ENCODE results near the gene RFX6.

RFX6 gene

DNA sequence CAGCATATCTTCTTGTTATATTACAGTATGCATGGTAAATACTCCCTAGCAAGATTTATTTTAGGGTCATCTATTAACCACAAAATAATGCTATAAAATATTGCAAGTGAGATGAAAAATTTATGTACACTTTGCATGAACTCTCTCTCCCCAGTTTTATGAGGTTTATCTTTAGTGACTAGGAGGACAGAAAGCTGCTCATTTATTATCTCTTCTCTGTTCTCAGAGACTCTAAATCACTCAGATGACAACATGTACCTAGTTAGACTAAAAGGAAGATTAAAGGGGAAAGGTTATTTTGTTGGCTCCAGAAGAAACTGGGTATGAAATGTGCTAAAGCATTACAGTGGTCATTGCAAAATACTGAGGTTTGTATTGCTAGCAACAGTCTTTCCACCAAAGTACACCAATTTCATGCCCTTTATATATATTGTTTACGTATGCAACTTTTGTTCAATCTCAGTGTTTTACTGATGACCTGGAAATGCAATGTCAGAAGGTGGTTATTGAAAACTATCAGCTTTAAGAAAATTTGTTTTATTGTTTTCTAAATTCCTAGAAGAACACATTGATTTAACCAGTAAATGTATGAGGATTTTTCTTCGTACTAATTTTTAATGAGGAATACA, 11.8 kb downstream of the RFX6 start:
- DNase-seq (ENCODE audit: low spot score), result no peak

DNA sequence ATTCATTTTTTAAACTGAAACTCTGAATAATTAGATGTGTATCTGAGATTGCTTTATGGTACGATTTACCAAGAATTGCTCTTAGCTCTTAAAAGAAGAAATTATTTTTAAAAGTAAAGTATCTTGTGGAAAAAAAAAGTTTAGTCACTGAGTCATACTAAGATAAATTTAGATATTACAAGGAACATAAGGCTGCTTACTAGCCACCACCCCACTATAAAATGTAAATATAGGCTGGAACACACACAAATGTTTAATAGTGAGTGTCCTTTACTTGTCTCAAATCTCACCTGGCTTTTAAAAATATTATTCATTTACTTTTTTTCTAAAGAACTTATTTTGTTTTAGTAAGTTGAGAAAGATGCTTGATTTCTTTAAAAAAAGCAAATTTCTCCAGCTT, 17.6 kb downstream of the RFX6 start:
- no peak for DNase-seq (ENCODE audit: low spot score)

DNA sequence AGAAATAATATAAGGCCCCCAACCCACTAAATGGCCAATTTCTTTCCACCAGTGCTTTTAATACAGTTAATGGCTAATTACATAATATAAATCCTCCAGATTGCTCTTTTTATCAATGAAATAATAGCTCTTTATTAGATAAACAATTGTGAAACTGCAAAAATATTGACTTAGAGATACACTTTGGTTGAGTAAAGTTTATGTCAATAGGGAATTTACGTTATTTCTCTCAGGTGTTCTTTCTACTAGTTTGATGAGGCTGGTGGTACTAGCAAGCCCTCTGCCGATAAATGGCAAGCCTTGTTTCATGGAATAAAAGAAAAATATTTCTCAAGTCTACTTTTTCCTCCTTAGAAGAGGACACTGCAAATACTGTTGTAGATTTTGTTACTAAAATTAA, 18.9 kb downstream of the RFX6 start:
- no peak for DNase-seq (ENCODE audit: low spot score)

DNA sequence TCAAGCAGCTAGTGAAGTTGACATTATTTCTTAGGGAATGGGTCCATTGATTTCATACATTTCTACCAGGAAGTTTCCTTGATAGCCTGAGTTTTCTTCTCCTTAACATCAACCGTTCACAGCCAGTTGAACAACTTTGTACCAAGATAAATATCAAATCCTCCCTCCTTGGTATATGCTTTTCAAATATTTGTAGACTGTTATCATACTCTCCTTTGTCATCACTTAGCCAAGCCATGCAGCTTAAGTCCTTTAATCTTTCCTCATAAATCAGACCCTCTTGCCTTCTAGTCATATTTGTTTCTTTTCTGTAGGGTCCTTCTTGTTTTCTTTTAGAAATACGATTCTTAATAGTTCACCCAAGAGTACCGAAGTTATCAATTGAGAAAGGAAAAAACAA, 25.6 kb downstream of the RFX6 start:
- no peak for DNase-seq (ENCODE audit: low spot score)

DNA sequence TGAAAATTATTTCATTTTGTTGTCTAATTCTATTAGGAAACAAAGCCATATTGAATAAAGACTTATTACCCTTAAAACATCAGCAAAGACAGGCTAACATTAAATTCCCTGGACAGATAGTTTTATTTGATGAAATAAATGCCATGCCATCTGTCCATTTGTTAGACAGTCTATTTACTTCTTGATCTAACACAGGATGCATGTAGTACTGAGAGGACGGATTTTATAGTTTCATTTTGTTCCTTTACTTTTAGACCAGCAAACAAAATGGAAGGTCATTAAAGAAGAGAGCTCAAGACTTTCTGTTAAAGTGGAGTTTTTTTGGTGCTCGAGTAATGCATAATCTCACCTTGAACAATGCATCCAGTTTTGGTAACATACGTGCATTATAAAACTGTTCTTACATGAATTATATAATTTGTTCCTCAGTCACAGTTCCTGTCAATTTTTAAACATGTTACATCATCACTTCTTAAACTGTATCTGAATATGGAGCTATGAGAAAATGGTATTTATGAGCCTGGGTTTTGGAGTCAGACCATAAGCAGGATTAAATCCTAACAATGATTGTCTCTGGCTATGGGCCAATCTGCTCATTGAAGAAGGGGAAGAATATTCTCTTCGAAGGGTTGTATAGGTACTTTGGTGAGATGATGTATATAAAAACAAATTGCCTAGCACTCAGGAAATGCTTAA, 46.0 kb downstream of the RFX6 start:
- DNase-seq (ENCODE audit: low spot score), result no peak

DNA sequence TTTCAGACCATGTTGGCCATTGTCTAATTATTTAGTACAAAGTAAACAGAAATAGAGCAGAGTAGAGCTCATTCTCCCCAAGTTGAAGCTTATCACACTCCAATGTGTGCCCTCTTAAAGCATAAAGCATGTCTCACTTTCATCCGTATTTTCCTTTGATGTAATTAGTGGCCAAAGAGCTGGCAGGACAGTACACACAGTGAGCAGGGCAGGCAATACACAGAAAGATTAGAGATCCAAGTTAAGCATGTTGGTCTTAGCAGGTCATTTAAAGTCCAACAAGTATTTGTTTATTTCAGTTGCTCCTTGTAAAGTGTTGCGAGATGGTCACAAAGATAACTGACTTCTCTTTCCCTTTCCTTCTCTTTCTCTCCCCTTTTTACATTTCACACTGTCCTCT, 47.2 kb downstream of the RFX6 start:
- DNase-seq (ENCODE audit: low spot score), result no peak

DNA sequence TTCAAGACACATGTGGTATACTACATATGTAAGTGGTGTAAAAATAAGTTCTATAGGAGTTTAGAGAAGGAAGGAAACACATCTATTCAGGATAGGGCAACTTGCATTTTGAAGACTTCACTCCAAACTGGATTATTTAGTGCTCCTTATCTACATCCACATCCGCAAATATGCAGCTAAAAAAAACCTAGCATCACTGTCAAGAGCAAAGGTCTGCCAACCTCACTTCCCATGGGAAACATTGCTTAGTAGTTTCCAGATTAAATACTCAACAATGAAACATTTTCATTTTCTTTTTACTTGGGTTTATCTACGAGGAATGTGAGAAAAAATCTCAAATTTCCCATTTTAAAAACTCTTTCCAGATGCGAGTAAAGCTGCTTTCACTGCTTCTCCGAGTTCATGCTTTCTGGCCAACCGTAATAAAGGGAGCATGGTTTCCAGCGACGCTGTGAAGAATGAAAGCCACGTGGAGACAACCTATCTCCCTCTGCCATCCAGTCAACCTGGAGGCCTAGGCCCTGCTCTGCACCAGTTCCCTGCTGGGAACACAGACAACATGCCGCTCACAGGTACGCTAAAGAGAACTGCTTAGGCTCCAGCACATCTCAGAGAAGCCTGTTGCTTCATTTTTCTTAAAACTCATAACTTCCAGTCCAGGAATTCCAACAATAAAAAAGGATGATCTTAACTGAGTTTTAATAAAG, 48.2 kb downstream of the RFX6 start:
- DNase-seq (ENCODE audit: low spot score), result peak; percentile 15

DNA sequence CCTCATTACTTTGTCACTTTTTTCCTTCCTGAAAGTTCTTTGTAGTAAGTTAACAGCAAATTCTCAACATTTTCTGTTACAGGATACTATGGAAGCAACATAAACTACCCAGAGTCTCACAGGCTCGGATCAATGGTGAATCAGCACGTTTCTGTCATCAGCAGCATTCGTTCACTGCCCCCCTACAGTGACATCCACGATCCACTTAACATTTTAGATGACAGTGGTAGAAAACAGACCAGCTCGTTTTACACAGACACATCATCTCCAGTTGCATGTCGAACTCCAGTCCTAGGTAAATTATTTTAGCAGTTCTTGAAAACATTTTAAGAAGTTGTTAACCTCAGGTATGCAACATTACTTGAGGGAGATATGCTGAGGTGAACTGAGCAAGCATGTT, 51.6 kb downstream of the RFX6 start:
- no peak for DNase-seq (ENCODE audit: low spot score)

DNA sequence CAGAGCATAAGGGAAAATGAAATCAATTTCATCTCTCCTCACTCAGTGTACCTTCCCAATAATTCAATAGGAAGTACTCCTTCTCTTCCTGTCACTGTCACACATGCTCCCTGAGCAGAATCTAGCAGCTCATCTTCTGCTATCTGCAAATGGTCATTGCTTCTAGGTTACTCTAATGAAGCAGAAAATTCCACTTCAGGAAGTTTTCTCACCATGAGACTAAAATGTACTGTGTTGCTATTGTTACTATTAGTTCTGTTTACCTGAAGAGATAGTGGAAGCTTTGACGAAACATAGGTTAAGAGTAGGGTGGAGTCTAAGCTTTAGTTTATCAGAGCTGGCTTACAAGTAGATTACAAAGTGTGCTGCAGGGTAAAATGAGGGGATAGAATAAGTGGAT, 52.8 kb downstream of the RFX6 start:
- DNase-seq (ENCODE audit: low spot score), result no peak

DNA sequence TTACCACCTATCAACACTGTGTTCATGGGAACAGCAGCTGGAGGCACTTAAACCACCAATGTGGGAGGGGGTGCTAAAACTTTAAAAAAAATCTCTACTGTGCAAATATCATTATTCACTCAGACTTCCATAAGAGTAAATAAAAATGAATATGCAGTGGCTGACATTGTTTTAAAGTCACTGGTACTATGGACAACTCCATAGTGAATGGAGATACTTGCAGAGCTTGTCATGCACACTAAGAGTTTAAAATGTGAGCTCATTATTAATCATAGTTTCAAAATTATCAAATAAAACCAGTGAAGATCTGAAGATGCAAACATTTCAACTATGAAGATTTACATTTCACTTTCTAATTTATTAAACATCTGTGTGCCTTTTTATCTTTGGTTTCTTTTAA, 54.4 kb downstream of the RFX6 start:
- DNase-seq (ENCODE audit: low spot score), result no peak

DNA sequence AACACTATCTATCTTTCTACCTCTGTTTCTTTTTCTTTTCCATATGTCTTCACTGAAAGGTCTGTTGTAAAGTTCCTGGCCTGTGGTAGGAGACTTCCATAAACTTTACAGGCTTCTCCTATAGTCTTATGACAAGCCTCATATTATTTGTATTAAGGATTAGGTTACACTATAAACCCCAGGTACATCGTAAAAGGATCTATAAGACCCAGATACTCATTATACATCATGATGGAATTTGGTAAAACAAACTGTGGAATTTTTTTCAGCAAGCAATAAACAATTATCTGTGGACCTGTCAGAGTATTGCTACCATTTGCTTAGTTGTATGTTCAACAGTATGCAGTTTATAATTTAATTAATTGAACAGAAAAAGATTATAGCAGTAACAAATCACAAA, 55.5 kb downstream of the RFX6 start:
- no peak for DNase-seq (ENCODE audit: low spot score)

DNA sequence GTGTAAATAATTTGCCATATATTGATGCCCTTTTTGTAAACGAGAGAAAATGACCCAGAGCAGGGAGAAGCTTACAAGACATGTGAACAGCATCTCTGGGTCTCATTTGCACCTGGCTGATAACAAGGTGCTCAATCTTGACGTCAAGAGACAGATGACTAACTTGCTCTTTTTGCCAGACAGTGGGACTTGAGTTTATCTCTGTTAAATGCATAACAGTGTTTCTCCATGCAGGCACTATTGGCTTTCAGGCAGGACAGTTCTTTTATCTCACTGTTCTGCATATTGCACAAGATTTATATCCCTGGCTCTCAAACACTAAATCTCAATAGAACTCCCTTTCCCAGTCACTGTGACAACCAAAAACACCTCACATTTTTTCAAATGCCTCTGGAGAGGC, 56.4 kb downstream of the RFX6 start:
- DNase-seq (ENCODE audit: low spot score), result no peak

DNA sequence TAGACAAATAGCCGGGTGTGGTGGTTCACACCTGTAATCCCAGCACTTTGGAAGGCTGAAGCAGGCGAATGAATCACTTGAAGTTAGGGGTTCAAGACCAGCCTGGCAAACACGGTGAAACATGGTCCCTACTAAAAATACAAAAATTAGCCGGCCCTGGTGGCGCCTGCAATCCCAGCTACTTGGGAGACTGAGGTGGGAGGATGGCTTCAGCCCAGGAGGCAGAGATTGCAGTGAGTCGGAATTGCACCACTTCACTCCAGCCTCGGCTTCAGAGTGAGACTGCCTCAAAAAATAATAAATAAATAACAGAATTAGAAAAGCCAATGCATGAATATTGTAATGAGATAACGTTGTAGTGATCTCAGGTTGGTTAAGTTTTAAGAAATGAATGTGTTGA, 61.3 kb downstream of the RFX6 start:
- no peak for DNase-seq (ENCODE audit: low spot score)

DNA sequence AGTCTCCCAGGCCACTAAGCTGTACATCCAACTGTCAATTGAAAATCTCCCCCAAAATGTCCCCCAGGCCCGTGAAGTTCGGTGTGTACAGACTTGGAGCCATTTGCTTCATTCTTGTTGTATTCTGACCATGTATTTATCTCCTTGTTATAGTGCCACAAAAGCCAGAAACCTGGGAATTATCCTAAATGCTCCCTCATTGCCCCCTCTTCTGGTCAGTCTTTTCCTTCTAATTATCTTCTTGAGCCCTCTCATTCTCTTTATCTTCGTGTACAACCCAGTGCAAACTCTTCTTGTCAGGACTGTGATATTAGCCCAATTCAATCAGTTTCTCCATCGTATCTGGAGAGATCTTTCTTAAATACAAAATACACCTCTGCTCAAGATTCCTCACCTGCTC, 64.7 kb downstream of the RFX6 start:
- no peak for DNase-seq (ENCODE audit: low spot score)

DNA sequence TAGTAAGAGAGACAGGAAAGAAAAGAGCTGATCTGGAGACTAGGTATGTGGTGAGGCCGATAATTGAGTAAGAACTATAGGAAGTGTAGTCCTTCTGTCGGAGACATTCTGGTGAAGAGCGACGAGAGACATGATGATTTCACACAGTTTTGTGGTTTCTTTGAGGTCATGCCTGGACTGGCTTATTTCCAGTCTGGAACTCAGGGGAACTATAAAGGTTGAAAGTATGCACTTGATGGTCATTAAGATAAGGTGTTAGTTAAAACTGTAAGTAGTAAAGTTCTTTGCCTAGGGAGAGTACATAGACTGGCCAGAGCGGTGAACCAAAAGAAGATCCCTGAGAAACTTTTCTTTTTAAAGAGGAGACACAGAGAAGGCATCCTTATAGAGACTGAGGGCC, 68.8 kb downstream of the RFX6 start:
- DNase-seq (ENCODE audit: low spot score), result no peak

DNA sequence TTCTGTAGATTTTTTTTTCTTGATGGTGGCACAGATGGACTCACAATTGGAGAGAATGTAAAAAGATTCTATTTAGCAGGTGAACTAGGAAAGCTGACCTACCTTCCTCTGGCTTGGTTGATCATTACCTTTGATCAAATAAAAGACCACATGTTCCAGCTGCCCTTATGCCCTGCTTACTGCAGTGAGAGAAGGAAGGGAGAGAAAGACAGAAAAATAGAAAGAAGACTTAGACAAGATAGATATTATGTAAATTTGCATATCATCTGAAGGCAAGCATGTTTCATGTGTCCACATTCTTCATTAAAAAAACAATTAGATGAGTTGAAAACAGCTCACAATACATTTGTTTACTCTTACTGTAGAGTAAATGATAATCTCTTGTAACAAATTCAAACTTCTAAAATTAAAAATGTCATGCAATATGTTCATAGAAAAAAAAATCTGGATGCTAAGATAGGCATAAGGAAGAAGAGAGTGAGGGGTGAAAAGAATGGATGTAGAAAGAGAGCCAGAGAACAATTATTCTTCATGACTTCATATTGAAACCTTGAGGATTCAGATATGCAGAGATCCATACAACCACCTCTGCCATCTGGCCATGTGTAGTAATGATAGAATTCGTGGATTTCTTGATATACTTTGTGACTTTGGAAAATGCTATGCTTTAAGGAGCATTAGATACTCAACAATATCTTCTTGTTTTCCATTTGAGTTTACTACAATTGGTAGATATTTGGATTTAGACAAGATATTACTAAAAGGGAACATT, 71.7 kb downstream of the RFX6 start:
- DNase-seq (ENCODE audit: low spot score), result no peak

DNA sequence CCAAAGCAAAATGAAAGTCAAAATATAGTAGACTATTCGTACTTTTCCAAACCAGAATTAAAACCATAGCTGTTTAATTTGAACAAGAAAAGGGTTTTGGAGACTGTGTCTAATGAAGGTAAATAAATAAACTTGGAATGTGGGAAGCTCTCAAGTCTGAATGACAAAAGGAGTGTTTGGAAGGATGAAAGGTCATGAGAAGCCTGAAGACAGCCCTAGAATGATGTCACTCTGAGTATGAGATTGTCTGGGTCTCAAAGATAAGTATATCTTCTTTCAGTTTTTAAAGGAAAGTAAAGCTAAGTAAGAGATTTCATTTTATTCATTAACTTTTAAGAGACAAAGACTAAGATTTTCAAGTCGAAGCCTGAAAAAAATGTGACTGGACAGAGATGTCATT, 72.9 kb downstream of the RFX6 start:
- DNase-seq (ENCODE audit: low spot score), result no peak

DNA sequence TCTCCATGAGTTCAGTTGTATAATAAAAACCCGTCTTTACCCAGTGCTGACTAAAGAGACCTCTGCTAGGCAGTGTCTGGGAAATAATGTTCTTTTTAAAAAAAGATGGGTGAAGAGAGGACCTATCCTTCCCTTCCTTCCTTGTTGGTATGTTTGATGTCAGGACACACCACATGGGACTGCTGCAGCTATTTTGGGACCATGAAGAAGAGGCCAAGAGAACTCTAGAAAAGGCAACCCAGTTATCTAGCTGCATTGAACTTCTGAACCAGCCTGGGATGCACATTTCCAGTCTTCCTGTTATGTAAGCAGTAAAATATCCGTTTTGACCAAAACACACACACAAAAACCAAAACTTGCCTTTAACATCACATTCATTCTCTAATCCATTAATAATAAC, 77.3 kb downstream of the RFX6 start:
- DNase-seq (ENCODE audit: low spot score), result no peak

DNA sequence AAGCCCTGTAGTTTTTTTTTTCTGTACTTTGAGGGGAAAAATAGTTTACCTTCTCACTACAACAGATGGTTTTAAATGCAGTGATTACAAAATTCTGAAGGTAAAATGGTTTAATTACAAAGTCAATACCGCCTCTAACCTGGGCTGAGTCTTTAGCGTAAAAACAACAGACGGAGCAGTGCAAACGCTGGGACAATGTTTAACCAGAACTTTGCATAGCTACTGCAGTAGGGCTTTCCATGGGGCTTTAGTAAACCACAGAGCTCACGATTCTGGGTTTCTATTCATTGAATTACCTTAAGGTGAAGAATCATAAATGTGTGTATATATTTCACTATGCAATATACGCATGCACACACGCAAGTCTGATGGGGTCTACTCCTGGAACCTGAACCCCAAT, 77.9 kb downstream of the RFX6 start:
- no peak for DNase-seq (ENCODE audit: low spot score)

DNA sequence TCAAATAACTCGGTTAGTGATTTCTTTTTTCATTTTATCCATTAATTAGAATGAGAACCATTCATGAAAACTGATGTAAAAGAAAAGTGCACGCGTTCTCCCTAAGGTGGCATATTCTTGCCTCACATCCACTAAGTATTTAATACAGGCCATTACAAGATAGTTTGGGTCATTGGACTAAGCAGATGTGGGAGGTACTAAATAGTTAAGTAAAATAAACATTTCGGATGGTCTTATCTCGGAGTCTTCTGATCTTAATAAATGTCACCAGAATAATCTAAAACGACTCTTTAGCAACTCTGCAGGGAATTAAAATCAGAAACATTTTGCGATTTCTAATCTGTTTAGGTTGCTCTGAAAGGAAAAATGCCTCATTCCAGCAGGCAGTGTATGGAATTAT, 78.7 kb downstream of the RFX6 start:
- no peak for DNase-seq (ENCODE audit: low spot score)

DNA sequence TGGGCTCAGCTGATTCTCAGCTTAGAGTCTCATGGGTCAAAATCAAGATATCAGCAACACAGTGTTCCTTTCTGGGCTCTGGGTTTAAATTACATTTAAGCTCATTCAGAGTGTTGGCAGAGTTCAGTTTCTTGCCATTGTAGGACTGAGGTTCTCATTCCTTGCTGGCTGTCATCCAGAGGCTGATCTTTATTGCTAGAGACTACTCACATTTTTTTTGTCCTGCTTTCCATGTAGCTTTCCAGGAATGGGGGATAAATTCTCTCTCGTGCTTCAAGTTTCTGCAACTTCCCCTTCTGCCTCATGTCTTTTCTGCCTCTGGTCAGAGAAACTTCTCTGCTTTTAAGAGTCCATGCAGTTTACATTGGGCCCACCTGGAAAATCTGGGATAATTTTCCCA, 86.9 kb downstream of the RFX6 start:
- DNase-seq (ENCODE audit: low spot score), result no peak

DNA sequence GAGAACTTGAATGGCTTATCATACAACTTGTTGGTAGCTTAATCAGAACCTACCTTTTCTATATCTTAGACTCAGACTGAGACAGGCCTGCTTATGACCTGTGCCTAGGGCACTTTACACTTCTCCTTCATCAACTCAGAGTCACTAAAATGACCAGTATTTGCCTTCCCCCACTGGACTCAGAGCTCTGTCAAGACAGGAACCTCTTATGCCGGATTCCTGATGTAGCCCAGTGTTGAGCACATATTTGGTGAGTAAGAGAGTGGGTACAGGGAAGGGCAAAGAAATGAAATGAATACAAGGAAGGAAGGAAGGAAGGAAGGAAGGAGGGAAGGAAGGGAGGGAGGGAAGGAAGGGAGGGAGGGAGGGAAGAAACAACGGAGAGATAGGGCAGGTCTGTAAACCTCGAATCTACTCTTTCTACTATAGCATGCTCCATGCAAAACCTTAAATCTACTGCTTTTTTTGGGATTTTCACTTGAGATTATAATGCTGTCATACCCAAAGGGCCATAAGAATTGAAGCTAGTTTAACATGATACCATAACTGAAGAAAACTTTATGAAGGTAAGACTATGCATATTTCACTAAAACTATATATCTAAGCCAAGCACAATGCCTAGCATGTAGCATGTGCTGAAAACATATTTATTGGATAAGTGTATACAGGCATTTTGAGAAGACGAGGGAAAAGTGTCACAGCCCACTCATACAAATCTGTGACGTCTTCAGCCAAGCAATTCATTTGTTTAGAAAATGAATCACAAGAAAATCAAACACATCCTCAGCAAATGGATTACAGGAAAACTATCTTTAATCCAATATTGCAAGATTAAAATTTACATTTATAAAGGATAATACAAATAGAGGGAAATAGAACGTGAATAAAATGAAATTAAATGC, 89.9 kb downstream of the RFX6 start:
- DNase-seq (ENCODE audit: low spot score), result no peak
